ENCODE results near the gene DMBT1. TPM values are rescaled to one million over a fixed set of nuclear protein-coding genes. Genes with fewer than 3 reads are reported as not detected.

Gene DMBT1
- total RNA-seq, 4 donors from 2014 or later: 0.63 TPM; not detected in 3

DNA sequence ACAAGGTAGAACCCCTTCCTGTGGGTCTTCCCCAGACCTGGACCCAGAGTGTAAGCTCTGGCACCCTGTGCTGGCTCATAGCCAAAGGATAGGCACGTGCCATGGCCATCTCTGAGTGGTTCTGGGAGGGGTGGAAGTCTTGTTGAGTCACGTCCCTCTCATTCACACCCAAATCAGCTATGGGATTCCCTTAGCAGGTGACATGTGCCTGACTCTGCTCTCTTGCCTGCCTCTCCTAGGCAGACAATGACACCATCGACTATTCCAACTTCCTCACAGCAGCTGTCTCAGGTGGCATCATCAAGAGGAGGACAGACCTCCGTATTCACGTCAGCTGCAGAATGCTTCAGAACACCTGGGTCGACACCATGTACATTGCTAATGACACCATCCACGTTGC lies 79.2 kb downstream of the DMBT1 start:
- no peak for DNase-seq (ENCODE audit: extremely low spot score)
- Histone ChIP-seq H3K9me3 (no peaks in the 10 kb centered on the region), H3K27ac (replicated peaks in 1 of 4) (no peak overlapping the region), H3K4me1 (peaks cover 0 to 10% (median 0%) of the 10 kb centered on the region in 4 donors), H3K36me3 (no peaks in the 10 kb centered on the region), H3K4me3 (no peak overlapping the region), H3K27me3 (peaks cover 0 to 5% (median 0%) of the 10 kb centered on the region in 4 donors)
- intact Hi-C loops (cut with DNase I): no loop called here
- WGBS: 82% methylated on average over 7 of the region's 7 CpGs
- TF ChIP-seq POLR2AphosphoS5 (IDR thresholded peaks at IDR 0.05) (no peak), EP300 (IDR thresholded peaks at IDR 0.05) (no peak), POLR2A (IDR thresholded peaks at IDR 0.05; ENCODE audit: low read depth) (no peak)
- TF ChIP-seq, protein P1, sequence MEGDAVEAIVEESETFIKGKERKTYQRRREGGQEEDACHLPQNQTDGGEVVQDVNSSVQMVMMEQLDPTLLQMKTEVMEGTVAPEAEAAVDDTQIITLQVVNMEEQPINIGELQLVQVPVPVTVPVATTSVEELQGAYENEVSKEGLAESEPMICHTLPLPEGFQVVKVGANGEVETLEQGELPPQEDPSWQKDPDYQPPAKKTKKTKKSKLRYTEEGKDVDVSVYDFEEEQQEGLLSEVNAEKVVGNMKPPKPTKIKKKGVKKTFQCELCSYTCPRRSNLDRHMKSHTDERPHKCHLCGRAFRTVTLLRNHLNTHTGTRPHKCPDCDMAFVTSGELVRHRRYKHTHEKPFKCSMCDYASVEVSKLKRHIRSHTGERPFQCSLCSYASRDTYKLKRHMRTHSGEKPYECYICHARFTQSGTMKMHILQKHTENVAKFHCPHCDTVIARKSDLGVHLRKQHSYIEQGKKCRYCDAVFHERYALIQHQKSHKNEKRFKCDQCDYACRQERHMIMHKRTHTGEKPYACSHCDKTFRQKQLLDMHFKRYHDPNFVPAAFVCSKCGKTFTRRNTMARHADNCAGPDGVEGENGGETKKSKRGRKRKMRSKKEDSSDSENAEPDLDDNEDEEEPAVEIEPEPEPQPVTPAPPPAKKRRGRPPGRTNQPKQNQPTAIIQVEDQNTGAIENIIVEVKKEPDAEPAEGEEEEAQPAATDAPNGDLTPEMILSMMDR (IDR thresholded peaks at IDR 0.05): no peak

DNA sequence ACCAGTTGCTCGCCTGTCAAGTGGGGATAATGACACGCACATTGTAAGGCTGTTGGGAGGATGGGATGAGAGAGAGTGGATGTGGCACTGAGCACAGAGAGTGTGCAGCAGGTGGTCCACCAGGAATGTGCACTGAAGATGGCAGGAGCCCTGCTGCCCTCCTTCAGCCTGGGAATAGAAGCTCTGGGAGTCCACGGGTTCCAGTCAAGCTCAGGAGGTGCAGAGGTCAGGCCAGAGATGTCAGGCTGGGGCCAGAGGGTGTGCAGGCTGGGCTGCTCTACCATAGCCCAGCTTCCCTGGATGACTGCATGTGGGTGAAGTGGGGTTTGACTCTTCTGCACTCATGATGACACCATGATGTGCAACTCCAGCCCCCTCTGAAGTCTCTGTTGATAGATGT lies 80.4 kb downstream of the DMBT1 start:
- TF ChIP-seq POLR2A (IDR thresholded peaks at IDR 0.05; ENCODE audit: low read depth) (no peak), EP300 (IDR thresholded peaks at IDR 0.05) (no peak), POLR2AphosphoS5 (IDR thresholded peaks at IDR 0.05) (no peak)
- TF ChIP-seq, protein P1 (IDR thresholded peaks at IDR 0.05): no peak
- peaks cover 0 to 3% (median 0%) of the 10 kb centered on the region in 4 donors for H3K27me3 ChIP-seq
- peaks cover 0 to 10% (median 0%) of the 10 kb centered on the region in 4 donors for H3K4me1 ChIP-seq
- no peak overlapping the region for H3K27ac ChIP-seq (replicated peaks in 1 of 4)
- no peak for DNase-seq (ENCODE audit: extremely low spot score)
- intact Hi-C loops (cut with DNase I): no loop called here
- no peaks in the 10 kb centered on the region for H3K36me3 ChIP-seq
- H3K9me3 ChIP-seq: no peaks in the 10 kb centered on the region
- WGBS: 89% methylated on average over 3 of the region's 3 CpGs
- H3K4me3 ChIP-seq: no peak overlapping the region

DNA sequence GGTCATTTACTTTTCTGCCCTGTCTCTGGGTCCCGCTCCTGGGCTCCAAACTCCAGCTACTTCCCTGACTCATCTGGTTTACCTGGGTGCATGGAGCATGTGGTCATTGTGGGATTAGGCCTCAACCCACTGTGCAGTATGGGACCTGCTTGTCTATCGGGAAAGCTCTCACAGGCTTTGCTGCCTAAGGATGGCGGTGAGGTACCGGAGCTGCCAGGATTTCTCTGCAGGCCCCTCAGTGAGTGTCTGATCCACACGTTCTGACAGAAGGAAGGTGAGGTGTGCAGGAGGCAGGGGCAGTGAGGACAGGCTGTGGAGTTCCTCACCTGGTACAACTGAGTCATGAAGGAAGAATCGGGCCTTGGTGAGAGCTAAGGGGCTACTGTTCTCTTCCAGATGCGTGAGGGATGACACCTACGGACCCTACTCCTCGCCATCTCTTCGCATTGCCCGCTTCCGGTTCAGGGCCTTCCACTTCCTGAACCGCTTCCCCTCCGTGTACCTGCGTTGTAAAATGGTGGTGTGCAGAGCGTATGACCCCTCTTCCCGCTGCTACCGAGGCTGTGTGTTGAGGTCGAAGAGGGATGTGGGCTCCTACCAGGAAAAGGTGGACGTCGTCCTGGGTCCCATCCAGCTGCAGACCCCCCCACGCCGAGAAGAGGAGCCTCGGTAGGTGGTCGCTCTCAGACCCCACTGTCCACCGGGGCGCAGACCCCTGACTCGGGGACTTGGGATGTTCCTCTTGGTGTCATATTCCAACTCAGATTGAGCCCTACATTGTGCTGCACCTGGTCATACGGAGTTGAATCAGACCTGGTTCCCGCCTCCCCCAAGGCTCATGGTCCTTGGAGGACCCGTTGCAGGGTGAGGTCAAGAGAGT lies 82.4 kb downstream of the DMBT1 start:
- Histone ChIP-seq H3K27me3 (no peaks in the 10 kb centered on the region), H3K4me3 (no peak overlapping the region), H3K9me3 (no peaks in the 10 kb centered on the region), H3K4me1 (no peaks in the 10 kb centered on the region), H3K27ac (replicated peaks in 1 of 4) (no peak overlapping the region), H3K36me3 (no peaks in the 10 kb centered on the region)
- intact Hi-C loops (cut with DNase I): no loop called here
- WGBS: 94% methylated on average over 29 of the region's 31 CpGs
- no peak for DNase-seq (ENCODE audit: extremely low spot score)
- no peak for TF ChIP-seq POLR2A (IDR thresholded peaks at IDR 0.05; ENCODE audit: low read depth)
- TF ChIP-seq EP300 (IDR thresholded peaks at IDR 0.05): no peak
- TF ChIP-seq, protein P1 (IDR thresholded peaks at IDR 0.05): no peak
- no peak for TF ChIP-seq POLR2AphosphoS5 (IDR thresholded peaks at IDR 0.05)

DNA sequence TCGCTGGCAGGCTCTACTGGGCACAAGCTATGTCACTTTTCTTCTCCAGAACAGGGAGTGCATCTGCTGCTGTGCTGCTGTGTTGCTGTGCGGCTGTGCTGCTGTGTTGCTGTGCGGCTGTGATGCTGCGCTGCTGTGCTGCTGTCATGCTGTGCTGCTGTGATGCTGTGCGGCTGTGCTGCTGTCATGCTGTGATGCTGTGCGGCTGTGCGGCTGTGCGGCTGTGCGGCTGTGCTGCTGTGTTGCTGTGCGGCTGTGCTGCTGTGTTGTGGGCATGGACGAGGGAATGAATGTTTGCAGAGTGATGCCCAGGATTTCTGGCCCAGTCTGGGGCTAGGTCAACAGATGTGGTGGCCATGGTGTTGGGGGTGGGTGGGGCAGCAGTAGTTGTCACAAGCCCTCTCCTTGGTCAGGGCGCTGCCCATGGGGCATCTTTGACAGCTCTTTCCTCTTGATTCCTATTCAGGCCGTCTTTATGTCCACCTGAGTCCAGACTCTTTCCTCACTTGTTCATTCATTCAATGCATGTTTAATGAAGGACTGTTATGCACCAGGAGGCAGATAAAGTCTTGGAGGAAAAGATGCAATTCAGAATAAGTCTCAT lies 83.5 kb downstream of the DMBT1 start:
- no peak for DNase-seq (ENCODE audit: extremely low spot score)
- WGBS: 86% methylated on average over 10 of the region's 13 CpGs
- intact Hi-C loops (cut with DNase I): no loop called here
- no peak overlapping the region for H3K4me3 ChIP-seq
- no peak overlapping the region for H3K27ac ChIP-seq (replicated peaks in 1 of 4)
- peaks cover 0 to 3% (median 0%) of the 10 kb centered on the region in 4 donors for H3K27me3 ChIP-seq
- TF ChIP-seq, protein P1 (IDR thresholded peaks at IDR 0.05): no peak
- TF ChIP-seq POLR2A (IDR thresholded peaks at IDR 0.05; ENCODE audit: low read depth): no peak
- TF ChIP-seq EP300 (IDR thresholded peaks at IDR 0.05): no peak
- TF ChIP-seq POLR2AphosphoS5 (IDR thresholded peaks at IDR 0.05): no peak
- no peaks in the 10 kb centered on the region for H3K36me3 ChIP-seq
- H3K4me1 ChIP-seq: no peaks in the 10 kb centered on the region
- no peaks in the 10 kb centered on the region for H3K9me3 ChIP-seq
